Sigmoid colon (tissue), 3 donors: ENCODE data around the gene MAGEB10.

Source experiments
- CTCF ChIP-seq, 4 experiments: fragments of 450-650 bp in 3 of 4; fragments of 200-600 bp in 1 of 4; IDR thresholded peaks; one replicate each; pipeline ENCODE4 v1.5.1; 2016 to 2019; ENCODE audit warnings: antibody characterized with exemption in 4 of 4, mild to moderate bottlenecking in 3 of 4, moderate library complexity in 2 of 4
- POLR2A ChIP-seq, 2 donors: fragments of 450-650 bp; IDR thresholded peaks; one replicate each; pipeline ENCODE4 v1.6.1; 2016; ENCODE audit warnings: antibody characterized with exemption in 2 of 2, mild to moderate bottlenecking in 2 of 2, moderate library complexity in 2 of 2

GRCh38 chrX:27823812-27824211, 16.0 kb downstream of the MAGEB10 start:
- TF ChIP-seq CTCF (IDR thresholded peaks at IDR 0.05) = no peak
- TF ChIP-seq POLR2A (IDR thresholded peaks at IDR 0.05) = no peak
